Stimulated activated naive CD8-positive, alpha-beta T cell treated with anti-CD3 and anti-CD28 coated beads, Interleukin-15, Interleukin-2, amounts not matched to agents 100 U/mL and 50 U/mL, for 24 hours (primary cell): ENCODE measurements around the gene GJC2.
A peak's percentile ranks its signal among the peaks of the same experiment; 100 is the strongest.

ENCODE experiments used
- ATAC-seq: fragments of 150-1000 bp; cut with Tn5 transposase; one replicate; pipeline ENCODE4 v1.10.0; 2021
- DNase-seq: peaks from one replicate; pipeline ENCODE4 v3.0.0; 2021

GJC2 gene

DNA sequence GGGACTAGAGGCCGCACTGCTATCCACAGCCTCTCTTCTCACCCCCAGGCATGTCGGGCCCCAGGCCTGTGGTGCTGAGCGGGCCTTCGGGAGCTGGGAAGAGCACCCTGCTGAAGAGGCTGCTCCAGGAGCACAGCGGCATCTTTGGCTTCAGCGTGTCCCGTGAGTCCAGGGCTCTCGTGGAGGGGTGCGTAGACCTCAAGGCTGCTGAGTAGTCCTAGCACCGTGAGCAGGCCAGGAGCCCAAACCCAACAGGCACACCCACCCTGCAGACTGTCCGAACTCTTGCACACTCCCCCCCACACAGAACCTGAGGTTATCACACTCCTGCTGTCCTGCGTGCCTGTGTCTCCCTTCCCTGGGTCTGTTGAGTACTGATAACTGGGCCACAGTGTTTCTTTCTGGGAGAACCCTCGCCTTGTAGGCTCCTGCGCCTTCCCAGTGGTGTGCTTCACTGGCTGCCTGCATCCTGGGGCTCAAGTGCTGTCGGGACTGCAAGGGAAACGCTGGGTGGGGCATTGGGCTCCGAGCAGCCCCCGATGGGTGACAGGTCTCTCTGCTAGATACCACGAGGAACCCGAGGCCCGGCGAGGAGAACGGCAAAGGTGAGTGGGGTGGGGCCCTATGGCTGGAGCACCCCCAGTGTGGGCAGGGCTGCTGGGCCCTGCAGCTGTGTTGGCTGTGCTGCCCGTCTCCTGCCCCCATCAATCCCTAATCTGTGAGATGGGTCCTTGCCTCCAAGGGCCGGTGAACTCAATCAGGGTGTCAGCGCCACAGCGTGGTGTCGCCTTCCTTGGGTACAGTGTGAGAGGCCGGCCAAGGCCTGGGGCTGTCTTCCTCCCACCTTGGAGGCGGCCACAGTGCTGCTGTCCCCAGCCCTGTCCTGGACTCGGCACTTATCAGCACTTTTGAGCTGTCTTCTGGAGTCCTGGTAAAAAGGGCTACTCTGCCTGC, 4.0 kb upstream of the GJC2 start:
- DNase-seq (no peak), ATAC-seq (no peak)

DNA sequence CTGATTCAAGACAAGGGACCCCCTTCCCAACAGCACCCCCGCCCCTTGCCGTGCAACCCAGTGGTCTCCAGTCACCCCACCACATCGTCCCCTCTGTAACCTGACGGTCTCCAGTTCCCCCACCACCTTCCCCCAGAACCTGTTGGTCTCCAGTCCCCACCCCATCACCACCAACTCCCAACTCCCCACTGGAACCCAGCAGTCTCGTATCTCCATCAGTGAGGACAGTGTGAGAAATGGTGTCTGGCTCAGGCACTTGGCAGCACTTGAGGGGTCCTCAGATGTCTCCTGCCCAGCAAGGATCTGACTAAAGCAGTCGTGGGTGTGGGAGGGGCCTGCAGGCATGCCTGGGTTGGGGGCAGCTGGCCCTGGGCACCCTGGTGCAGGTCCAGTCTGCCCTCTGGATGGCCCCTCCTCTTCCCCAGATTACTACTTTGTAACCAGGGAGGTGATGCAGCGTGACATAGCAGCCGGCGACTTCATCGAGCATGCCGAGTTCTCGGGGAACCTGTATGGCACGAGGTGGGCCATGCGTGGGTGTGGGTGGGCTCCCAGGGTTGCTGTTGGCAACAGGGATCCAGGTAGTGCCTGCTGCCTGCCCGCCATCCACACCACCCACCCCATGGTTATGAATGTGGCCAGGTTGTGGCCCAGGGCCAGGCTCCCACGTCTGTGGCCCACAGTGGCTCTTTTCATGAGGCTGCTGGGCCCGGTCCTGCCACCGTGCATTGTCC, 3.1 kb upstream of the GJC2 start:
- DNase-seq, result no peak
- ATAC-seq, result no peak

DNA sequence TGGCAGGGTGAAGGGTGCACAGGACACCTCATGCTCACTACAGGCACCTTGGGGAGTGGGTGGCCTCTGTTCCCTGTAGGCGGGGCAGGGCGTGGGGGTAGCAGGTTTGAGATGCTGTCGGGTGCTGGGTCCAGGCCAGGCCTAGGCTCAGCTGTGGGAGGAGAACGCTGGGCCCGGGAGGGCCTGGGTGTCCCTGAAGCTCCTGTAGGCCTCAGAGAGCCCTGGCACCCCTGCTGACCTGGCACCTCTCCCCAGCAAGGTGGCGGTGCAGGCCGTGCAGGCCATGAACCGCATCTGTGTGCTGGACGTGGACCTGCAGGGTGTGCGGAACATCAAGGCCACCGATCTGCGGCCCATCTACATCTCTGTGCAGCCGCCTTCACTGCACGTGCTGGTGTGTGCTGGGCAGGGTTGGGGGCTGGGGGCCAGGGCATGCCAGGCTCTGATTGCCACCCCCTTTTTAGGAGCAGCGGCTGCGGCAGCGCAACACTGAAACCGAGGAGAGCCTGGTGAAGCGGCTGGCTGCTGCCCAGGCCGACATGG, 2.5 kb upstream of the GJC2 start:
- DNase-seq, result no peak
- ATAC-seq, result no peak

DNA sequence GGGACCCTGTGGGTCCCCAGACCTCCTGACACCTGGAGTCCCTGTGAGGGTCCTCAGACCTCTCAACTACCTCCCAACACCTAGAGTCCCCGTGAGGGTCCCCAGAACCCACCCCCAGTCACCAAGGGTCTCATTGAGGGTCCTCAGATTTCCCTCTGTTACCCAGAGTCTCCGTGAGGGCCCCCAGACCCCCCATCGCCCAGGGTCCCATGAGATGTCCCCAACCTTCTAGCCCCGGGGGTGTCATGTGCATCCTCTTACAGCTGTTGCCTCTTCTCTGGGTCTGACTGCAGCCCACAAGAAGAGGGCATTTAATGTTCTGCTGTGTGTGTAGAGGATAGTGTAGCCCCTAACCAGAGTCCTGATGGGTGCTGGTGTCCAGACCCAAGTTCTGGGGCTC, 2.0 kb upstream of the GJC2 start:
- ATAC-seq (no peak), DNase-seq (no peak)

DNA sequence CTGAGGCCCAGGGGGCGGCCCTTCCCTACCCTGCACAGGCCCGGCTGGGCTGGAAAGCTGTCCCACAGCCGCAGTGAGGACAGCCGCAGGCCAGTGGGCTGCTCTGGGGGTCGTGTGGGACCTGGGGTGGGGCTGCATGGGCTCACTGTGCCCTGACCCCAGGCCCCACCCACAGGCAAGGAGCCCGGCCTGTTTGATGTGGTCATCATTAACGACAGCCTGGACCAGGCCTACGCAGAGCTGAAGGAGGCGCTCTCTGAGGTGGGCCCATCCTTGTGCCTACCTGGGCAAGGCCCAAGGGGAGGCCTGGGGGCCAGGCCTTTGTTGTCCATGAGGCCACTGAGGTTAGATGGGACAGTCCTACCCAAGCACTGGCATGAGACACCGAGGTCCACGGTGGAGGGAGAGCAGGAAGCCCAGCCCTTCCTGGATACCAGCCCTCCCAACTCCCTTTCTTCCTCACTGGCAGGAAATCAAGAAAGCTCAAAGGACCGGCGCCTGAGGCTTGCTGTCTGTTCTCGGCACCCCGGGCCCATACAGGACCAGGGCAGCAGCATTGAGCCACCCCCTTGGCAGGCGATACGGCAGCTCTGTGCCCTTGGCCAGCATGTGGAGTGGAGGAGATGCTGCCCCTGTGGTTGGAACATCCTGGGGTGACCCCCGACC, 1.4 kb upstream of the GJC2 start:
- ATAC-seq (no peak), DNase-seq (no peak)

DNA sequence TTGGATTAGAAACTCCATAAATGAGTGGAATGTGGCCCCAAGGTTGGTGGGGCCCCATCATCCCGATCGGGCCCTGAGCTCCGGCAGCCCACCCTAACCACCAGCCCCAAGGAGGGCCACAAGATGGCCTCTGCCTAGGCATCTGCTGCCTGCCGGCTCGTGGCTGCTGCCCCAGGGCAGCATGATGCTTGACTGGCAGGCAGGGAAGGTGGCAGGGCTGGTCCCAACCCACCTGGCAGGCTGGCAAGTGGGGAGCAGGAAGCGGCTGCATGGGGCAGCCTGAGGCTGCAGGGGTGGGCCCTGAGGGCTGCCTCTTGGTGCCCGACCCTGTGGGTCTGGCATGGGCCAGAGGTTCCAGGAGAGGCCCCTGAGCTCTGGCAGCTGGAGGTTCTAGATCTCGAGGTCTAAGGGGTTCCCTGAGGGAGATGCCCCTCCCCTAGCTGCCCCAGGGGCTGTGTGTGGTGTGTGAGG, 760 bp upstream of the GJC2 start:
- ATAC-seq (no peak), DNase-seq (no peak)

DNA sequence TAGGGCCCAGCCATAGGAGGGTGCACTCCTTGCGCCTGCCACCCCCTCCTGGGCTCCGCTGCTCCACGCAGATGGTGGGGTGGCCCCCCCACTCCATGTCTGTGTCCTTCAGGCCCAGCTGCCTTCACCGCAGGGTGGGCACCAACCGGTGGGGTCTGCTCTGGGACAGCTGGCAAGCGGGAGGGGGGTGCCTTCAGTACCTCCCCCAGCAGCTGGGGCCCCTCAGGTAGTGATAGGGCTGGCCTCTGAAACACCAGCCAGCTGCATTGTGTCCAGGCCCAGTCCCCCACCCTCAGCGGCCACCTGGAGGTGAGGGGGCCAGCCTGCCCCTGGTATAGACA, 360 bp downstream of the GJC2 start:
- DNase-seq (no peak), ATAC-seq (no peak)

DNA sequence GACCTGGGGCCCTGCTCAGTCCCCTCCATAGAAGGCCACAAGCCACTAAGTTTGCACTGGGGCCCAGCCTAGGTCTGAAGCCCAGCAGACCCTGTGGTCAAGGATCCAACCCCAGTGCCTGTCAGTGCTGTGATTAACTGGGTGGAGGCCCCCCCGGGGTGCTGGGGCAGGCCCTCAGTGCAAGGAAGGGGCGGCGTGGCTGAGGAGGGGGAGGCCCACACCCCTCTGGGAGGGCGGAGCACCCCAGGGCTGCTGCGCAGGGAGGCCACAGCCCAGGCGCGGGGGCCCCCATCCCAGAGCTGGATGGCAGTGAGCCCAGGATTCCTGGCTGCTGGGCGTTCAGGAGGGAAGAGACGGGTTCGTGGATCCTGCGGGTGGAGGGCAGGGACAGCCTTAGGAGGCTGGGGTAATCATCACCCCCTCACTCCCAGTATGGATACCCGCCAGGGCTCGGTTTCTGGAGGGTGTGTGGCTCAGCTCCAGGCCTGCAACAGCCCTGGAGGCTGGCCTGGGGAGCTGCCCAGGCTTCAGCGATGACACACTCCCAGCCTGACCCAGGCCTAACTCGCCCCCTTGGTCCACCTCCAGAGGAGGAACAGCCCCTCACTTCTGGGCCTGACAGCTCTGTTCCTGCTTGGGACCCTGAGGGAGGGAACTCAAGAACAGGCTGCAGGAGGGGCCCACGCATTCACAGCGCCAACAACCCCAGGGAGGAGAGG, 890 bp downstream of the GJC2 start:
- DNase-seq, result no peak
- no peak for ATAC-seq

DNA sequence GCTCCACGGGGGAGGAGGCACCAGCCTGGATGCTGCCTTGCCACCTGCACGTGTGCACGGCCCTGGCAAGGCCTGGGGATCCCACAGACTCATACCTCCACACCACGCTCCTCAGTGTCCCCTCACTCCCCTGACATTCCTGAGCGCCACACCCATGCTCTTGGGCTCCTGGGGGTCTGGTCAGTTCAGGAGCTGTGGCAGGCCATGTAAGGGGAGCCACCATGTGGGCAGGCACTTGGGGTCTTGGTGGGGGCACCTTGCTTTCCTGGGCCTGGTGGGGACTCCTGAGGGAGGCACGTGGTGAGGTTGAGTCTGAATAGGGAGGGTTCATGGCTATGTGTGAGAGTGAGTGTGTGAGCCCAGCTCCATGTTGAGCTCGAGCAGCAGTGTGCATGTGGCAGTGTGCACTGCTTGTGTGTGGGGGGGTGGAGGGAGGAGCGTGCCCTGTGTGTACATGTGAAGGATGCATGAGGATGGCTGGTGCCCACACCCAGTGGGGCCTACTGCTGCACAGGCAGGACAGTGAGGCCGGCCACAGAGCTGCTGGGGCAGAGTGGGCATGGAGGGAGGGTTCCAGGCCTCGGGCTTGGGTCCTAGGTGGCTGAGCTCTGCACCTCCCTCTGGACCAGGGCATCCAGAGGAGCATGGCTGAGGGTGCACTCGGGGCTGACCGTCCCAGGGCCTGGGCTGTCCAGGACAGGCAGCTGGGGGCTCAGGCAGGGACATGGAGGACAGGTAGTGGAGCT, 1.6 kb downstream of the GJC2 start:
- DNase-seq, result no peak
- ATAC-seq, result no peak

DNA sequence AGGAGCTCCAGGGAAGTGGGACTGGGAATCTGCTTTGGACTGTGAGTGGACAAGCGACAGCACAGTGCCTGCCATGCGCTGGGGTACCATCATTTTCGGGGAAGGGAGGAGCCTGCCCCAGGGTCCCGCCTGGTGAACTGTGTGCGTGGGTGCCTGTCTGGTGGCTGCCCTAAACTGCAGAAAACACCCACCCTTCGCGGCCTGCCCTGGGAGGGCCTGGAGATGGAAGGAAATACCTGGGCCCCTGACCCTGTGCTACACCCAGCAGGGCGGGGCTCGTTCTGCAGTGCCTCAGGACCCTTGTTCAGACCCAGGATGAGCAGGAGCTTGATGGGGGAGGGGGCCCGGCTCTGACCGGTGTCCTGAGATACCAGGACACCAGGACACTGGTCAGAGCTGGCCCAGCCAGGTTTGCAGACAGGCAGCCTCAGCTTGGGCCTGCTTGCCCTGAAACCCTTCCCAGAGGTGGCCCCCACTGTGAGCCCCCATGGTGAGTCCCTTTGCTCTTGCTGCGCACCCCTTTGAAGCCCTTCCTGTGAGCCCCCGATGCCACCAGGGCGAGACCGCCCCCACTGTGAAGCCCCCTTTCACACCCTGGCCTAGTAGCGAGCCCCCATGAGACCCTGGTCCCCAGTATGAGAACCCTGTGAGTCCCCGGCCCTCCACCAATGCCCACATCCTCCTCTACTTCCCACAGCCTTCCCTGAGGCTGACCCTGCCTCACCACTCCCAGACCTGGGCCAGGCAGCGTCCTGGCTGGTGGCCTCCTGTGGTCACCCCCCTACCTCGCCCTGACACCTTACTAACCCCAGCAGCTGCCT, 2.6 kb downstream of the GJC2 start:
- ATAC-seq (no peak), DNase-seq (no peak)

DNA sequence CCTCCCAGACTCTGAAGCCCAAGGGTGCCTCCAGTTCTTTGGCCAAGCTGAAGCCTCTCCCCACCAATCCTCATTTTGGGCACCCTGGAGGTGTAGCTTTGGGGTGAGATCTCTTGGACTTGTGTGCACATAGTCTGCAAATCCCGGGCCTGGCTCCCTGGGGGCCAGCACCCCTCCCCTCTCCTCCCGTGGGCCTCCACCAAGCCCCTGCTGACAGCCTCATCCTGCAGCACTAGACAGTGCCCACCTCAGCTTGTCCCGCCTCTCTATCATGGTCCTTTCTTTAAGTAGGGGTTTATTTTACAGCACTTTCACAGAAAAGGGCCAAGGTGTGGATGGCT, 3.2 kb downstream of the GJC2 start:
- no peak for ATAC-seq
- no peak for DNase-seq

DNA sequence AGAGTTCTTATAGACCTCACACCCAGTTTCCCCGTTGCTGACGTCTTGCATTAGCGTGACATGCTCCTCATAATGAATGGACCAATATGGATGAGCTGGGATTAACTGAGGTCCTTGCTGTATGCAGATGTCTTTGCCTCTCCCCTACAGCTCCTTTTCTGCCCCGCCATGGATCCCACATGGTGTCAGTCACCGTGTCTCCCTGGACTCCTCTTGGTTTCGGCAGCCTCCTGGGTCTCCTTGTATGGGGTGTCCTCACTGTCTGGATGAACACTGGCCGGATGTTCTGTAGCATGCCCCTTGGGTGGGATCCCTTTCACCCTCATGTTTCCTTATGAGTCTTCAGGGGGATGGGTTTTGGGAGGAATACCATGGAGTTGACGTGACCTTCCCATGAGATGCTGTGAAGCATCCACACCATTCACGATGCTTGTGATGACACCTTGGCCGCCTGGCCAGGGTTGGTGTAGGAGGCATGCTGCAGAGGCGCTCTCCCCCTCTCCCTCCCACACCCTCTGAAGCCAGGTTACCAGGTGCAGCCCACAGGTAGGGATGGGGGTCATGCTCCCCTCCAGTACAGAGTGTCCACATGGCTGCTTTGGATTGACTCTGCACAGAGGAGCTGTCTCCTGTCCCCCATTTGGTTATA, 4.4 kb downstream of the GJC2 start:
- no peak for ATAC-seq
- DNase-seq, result no peak

DNA sequence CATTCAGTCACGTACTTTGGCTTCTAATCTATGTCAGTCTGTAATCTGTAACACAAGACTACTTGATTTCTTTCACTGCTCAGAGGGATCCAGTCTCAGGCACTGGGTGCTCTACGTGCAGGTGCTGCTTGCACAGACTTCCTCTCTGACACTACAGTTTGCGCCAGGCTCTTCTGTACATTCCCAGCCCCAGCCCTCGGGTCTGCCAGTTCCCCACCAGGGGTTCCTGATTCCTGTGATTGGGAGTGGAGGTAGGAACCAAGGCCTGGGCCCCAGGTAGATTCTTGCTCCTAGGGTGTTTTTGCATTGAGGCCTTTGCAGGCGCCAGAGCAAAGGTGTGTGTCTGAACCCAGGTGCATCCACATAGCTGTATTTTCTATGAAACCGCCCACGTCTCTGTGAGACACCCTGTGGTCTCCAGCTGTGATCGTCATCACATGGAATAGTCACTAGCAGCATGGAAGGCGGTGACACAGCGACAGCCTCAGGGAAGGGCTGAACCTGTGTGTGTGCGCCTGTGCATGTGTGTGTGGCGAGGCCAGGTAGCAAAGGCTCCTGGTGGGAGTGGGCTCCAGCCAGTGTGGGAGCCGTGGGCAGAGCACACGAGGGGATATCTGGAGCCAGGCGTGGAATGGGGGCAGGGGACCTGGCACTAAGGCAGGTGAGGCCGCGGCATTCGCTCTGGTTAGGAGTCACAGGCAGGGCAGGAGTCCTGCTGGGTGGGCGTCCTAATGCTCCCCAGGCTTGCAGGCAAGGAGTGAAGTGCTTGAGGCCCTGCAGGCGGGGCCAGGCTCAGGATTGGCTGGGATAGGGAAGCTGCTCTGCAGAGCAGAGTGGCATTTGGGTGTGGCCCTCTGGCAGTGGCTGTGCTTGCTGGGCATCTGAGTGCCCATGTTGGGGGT, 5.2 kb downstream of the GJC2 start:
- ATAC-seq (peak; percentile 66), DNase-seq (peak; percentile 50)

DNA sequence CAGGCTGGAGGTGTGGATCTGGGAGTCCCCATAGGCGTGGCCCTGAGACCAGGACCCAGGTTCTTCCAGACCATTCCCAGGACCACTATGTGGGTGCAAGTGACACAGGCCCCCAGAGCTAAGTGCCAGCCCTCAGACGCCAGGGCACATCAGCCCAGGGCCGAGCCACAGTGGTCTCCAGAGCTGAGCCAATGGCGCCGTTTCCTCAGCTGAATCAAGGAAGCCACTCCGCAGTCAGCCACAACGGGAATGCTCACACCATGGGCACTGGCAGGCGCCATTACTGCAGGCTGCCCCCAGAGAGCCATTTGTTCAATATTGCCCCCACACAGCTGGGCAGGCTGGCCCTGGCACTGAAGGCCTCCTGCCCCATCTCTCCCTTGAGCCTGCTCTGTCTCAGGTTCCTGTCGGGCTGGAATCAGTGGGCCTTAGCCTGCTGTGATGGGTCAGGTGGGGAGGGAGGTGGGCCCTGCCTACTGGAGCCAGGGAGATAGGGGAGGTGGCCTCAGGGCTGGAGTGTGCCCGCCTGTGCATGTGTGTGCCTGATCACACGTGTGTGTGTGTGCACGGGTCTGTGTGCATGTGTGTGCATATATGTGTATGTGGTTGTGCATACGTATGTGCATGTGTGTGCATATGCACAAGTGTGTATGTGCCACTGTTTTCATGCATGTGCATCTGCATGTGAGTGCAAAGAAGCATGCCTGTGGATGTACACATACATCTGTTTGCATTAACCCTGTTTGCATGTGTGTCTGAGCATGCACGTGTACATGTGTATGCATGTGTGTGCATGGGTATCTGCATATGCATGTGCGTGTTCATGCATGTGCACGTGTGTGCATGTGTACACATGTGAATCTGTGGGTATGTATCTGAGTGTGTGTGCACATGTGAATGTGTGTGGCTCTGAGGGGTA, 6.1 kb downstream of the GJC2 start:
- ATAC-seq (no peak), DNase-seq (no peak)

DNA sequence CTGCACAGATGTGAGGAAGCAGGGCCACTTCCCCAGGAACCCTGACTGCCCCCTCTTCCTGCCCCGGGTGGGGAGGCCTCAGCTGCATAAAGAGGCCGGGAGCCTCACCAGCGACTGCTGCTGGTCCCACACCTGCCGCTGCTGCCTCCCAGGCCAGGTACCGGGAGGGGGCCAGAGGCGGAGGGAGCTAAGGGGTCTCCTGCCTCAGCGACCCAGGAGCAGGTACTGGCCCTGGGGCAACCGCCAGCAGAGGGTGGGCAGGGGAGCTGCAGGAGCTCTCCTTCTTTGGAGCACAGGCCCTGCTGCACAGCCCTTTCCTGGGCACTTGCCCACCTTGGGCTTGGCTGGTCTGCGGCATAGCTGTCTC, 6.8 kb downstream of the GJC2 start:
- ATAC-seq (no peak), DNase-seq (no peak)

DNA sequence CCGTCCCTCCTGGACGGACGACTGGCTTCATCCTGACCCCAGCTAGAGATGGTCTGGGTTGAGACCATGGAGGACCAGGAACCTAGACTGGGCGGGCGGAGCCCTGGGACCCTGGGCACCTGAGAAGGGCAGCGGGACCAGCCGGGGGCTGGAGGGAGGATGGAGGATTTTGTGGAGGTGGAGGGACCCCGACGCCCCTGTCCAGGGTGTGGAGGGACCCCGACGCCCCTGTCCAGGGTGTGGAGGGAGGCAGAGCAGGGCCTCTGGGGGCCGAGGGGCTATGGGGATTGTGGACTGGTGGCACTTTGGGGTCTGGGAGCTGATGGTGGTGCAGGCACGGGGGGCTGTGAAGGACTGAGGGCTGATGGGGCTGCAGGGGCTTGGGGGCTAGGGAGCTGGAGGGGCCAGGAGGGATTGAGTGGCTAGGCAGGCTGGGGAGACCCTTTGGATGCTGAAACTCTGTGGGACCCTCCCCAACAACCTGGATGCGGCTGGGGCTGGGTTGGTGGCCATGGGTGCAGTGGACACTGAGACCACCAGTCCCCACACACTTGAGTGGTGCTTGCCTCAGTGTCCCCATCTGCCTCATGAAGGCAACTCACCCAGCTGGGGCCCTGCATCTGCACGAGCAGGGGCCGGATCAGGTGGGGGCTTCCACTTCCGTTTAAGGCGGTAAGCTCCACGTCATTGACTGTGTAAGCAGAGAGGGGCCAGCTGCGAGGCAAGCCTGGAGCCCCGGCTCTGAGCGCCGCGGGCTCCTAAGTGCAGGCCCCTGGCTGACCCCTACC, 7.4 kb downstream of the GJC2 start:
- DNase-seq, result peak; percentile 38
- ATAC-seq, result peak; percentile 19

DNA sequence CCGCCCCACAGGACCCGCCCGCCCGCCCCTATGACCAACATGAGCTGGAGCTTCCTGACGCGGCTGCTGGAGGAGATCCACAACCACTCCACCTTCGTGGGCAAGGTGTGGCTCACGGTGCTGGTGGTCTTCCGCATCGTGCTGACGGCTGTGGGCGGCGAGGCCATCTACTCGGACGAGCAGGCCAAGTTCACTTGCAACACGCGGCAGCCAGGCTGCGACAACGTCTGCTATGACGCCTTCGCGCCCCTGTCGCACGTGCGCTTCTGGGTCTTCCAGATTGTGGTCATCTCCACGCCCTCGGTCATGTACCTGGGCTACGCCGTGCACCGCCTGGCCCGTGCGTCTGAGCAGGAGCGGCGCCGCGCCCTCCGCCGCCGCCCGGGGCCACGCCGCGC, 8.0 kb downstream of the GJC2 start:
- ATAC-seq (no peak), DNase-seq (no peak)
